ENCODE data around the gene HARBI1. TPM values are rescaled to one million over a fixed set of nuclear protein-coding genes. Genes with fewer than 3 reads are reported as not detected.

Gene HARBI1
- total RNA-seq, 4 donors from 2014 or later, result 2.8 to 5.6 (median 3.5) TPM

DNA sequence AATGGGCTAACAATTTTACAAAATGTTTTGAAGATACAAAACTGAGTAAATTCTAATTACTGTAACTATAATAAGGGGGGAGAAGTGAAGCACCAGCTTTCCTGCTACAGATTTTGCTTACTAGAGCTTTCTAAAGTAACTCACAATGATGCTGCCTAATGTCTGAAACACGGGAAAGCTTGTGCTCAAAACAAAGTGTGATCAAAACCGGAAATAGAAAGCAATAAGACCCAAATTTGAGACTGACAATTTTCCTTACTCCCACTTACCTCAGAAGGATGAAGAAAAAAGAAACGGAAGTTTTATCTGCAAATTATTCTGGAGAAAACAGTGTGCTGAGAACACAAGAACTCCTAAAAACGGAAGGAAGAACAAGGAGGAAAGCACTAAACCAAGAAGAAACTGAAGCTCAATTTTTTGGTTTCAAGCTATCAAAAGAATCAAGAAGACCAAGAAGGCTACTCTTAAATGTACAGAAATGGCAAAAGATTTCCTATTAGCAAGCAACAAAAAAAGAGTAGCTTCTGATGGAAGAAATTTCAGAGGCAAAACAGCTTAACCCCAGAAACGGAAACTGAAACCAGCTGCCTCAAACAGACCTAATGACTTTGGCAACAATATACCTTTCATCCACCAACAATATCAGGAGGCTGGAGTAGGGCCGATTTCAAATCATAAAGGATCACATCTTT, 56.6 kb downstream of the HARBI1 start:
- no peak for TF ChIP-seq POLR2AphosphoS5 (IDR thresholded peaks at IDR 0.05)
- no peak for TF ChIP-seq EP300 (IDR thresholded peaks at IDR 0.05)
- TF ChIP-seq, protein P1, sequence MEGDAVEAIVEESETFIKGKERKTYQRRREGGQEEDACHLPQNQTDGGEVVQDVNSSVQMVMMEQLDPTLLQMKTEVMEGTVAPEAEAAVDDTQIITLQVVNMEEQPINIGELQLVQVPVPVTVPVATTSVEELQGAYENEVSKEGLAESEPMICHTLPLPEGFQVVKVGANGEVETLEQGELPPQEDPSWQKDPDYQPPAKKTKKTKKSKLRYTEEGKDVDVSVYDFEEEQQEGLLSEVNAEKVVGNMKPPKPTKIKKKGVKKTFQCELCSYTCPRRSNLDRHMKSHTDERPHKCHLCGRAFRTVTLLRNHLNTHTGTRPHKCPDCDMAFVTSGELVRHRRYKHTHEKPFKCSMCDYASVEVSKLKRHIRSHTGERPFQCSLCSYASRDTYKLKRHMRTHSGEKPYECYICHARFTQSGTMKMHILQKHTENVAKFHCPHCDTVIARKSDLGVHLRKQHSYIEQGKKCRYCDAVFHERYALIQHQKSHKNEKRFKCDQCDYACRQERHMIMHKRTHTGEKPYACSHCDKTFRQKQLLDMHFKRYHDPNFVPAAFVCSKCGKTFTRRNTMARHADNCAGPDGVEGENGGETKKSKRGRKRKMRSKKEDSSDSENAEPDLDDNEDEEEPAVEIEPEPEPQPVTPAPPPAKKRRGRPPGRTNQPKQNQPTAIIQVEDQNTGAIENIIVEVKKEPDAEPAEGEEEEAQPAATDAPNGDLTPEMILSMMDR (IDR thresholded peaks at IDR 0.05), result no peak
- no peak for TF ChIP-seq POLR2A (IDR thresholded peaks at IDR 0.05)
- WGBS, result 3% methylated on average over 6 of the region's 6 CpGs
- no peaks in the 10 kb centered on the region for H3K27me3 ChIP-seq
- no peaks in the 10 kb centered on the region for H3K9me3 ChIP-seq
- H3K4me1 ChIP-seq, result peaks cover 28% of the 10 kb centered on the region
- peak overlapping the region; percentile 41 for H3K4me3 ChIP-seq
- DNase-seq (ENCODE audit: low spot score in 2 of 2), result no peak
- H3K27ac ChIP-seq, result peak overlapping the region; percentile 66
- no peaks in the 10 kb centered on the region for H3K36me3 ChIP-seq

DNA sequence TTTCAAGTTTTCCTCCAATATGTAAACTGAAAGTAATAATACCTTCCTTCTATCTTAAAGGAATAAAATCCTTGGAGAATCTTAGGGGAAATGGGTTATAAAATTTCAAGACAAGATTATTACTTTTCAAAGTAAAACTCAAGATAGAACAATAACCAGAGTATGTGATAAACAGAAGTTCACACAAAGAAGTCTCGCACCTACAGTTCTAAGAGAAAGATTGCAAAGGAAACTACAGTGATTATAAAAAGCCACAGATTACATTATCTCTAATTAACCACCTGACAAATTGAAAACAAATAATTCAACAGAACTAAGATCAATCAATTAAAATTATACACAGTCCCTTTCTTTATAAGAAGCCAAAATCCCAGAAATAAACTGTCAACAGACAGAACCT, 57.2 kb downstream of the HARBI1 start:
- Histone ChIP-seq H3K36me3 (no peaks in the 10 kb centered on the region), H3K9me3 (no peaks in the 10 kb centered on the region), H3K27me3 (no peaks in the 10 kb centered on the region), H3K4me1 (peaks cover 35% of the 10 kb centered on the region), H3K27ac (peak overlapping the region; percentile 66), H3K4me3 (peak overlapping the region; percentile 41)
- TF ChIP-seq POLR2A (IDR thresholded peaks at IDR 0.05) (no peak), EP300 (IDR thresholded peaks at IDR 0.05) (no peak), POLR2AphosphoS5 (IDR thresholded peaks at IDR 0.05) (no peak)
- TF ChIP-seq, protein P1 (IDR thresholded peaks at IDR 0.05), result no peak
- no peak for DNase-seq (ENCODE audit: low spot score in 2 of 2)
- 33% methylated on average over 1 of the region's 1 CpG for WGBS

DNA sequence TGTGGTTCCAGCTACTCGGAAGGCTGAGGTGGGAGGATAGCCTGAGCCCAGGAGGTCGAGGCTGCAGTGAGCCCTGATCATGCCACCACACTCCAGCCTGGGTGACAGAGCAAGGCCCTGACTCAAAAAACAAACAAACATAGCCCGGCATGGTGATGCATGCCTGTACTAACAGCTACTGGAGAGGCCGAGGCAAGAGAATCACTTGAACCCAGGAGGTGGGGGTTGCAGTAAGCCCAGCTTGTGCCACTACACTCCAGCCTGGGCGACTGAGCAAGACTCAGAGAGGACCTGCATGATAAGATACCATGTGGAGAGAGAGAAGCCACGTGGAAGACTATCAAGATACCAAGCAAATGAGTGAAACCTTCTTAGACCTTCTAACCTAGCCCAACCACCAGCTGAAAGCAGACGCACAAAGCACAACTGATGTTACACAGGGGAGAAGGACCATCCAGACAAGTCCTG, 59.3 kb downstream of the HARBI1 start:
- Histone ChIP-seq H3K9me3 (no peaks in the 10 kb centered on the region), H3K4me1 (peaks cover 54% of the 10 kb centered on the region), H3K27me3 (no peaks in the 10 kb centered on the region), H3K4me3 (no peak overlapping the region), H3K36me3 (no peaks in the 10 kb centered on the region), H3K27ac (no peak overlapping the region)
- no peak for DNase-seq (ENCODE audit: low spot score in 2 of 2)
- WGBS, result 91% methylated on average over 7 of the region's 7 CpGs
- no peak for TF ChIP-seq POLR2AphosphoS5 (IDR thresholded peaks at IDR 0.05)
- no peak for TF ChIP-seq EP300 (IDR thresholded peaks at IDR 0.05)
- TF ChIP-seq POLR2A (IDR thresholded peaks at IDR 0.05), result no peak
- TF ChIP-seq, protein P1 (IDR thresholded peaks at IDR 0.05), result no peak

DNA sequence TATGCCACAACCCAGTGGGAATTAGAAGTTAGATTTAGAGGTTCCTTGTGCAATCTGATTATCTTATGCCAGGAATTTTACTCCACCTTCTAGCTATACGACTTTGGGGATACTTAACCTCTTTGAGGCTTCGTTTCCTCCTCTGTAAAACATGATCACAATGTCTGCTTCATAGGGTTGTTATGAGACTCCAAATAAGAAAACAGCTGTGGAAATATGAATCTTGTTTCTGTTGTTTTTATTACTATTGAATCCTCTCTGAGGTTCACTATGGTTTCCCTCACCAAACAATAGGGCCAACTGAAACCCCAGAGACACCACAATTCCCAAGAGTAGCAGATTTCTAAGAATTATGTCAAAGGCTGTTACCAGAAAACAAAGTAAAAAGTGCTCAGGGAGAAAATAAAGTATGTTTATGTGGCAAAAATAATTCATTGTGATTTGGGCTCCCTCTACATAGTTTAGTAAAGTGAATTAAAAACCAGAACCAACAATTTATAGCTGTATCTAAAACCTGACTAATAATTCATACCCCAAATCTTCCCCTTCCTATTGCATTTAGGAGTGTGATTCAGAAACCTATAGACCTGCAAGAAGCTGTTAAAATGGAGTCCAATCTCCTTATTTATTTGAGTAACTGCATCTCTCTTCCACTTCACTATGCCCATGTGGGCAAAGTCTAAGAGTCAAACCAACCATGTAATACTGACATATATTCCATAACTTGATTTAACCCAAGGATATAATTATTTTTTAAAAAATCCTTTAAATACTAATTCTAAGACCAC, 61.6 kb downstream of the HARBI1 start:
- H3K4me1 ChIP-seq, result peaks cover 41% of the 10 kb centered on the region
- 42% methylated on average over 2 of the region's 2 CpGs for WGBS

More for the DNA sequence above, 61.6 kb downstream of the HARBI1 start:
- no peaks in the 10 kb centered on the region for H3K9me3 ChIP-seq
- DNase-seq (ENCODE audit: low spot score in 2 of 2), result no peak
- no peak overlapping the region for H3K4me3 ChIP-seq
- peak overlapping the region; percentile 80 for H3K27ac ChIP-seq
- TF ChIP-seq, protein P1 (IDR thresholded peaks at IDR 0.05), result no peak
- no peak for TF ChIP-seq POLR2A (IDR thresholded peaks at IDR 0.05)
- TF ChIP-seq EP300 (IDR thresholded peaks at IDR 0.05), result no peak
- TF ChIP-seq POLR2AphosphoS5 (IDR thresholded peaks at IDR 0.05), result no peak
- H3K27me3 ChIP-seq, result no peaks in the 10 kb centered on the region
- H3K36me3 ChIP-seq, result no peaks in the 10 kb centered on the region

All from suprapubic skin (tissue), 4 donors.